DMS53 (cell line): Measurements from ENCODE around the gene LY9.

Experiments
- DNase-seq: peaks from one replicate; lab custom pipeline; 2025; lab: John Stamatoyannopoulos, UW

The LY9 gene, protein sequence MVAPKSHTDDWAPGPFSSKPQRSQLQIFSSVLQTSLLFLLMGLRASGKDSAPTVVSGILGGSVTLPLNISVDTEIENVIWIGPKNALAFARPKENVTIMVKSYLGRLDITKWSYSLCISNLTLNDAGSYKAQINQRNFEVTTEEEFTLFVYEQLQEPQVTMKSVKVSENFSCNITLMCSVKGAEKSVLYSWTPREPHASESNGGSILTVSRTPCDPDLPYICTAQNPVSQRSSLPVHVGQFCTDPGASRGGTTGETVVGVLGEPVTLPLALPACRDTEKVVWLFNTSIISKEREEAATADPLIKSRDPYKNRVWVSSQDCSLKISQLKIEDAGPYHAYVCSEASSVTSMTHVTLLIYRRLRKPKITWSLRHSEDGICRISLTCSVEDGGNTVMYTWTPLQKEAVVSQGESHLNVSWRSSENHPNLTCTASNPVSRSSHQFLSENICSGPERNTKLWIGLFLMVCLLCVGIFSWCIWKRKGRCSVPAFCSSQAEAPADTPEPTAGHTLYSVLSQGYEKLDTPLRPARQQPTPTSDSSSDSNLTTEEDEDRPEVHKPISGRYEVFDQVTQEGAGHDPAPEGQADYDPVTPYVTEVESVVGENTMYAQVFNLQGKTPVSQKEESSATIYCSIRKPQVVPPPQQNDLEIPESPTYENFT

DNA sequence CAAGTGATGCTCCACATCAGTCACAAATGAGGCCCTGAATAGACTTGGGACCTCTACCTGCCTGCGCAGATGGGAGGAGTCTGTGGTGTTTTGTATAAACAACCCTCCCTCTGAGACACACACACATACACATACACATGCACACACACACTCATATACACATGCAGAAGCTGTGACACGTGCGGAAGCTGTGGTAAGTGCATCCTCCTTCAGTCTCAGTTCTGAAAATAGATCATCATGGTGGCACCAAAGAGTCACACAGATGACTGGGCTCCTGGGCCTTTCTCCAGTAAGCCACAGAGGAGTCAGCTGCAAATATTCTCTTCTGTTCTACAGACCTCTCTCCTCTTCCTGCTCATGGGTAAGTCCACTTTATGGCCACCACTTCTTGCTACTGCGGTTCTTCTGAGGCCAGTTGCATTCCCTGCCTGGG, at the start of gene LY9:
Gene LY9 (plus strand): TSS at position 224 of the 433 bp plus-strand sequence. CDS start 14 bp downstream, at position 238.
- no peak for DNase-seq

DNA sequence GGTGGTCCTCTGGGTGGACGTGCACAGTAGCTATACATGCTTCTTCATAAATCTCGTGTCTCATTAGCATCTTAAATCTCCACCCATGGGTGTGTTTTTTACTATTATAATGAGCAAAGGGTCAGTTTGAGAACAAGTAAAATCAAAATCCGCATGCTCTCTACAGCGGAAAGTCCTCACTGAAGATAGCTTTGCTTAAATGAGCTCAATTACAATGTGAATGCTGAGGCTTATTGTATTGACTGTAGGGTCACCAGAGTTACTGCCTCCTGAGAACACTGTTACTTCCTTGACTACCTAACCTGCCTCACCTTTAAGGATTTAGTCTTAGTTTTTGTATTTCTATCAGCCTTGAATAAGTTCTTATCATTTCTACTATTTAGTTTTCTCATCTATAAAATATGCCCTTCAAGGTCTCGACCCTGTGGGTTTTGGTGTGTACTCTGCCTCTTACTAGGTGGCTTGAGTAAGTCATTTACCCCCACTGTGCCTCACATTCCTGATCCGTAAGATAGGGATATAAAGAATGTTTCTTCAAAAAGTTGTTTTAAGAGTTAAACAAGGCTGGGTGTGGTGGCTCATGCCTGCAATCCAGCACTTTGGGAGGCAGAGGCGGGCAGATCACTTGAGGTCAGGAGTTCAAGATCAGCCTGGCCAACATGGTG, 49.0 kb upstream of the LY9 start:
- DNase-seq = no peak

DNA sequence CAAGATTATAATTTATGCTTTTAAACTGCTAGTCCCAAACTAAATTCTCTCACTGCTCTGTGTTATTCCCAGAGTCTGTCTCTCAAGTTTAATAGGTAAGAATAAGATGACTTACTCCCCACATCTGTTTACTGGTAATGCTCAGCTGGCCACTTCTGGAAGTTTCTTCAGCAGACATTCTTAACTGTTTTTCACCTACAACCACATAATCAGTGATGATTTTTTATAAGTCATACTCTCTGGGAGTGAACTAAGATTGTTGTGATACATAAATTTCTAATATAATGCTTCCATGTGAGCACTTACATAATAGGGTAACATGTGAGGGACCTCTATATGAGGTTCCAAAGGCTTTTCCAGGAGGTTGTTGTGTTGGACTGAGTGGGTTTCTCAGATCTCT, 48.3 kb upstream of the LY9 start:
- no peak for DNase-seq

DNA sequence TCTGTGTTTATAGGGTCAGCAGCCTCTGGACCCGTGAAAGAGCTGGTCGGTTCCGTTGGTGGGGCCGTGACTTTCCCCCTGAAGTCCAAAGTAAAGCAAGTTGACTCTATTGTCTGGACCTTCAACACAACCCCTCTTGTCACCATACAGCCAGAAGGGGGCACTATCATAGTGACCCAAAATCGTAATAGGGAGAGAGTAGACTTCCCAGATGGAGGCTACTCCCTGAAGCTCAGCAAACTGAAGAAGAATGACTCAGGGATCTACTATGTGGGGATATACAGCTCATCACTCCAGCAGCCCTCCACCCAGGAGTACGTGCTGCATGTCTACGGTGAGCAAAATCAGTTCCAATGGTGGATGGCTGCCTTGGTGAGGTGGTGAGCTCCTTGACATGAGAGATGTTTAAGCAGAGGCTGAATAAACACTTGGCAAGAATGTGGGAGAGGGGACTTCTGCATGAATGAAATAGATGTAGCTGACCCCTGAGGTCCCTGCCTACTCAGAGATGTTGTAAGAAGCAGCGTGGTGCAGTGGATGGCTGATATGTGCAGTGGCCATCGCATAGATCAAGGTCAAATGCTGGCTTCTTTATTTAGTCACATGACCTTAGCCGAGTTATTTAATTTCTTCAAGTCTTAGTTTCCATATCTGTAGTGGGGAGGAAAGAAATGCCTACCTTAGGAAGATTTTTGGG, 47.6 kb upstream of the LY9 start:
- peak; percentile 31 for DNase-seq

DNA sequence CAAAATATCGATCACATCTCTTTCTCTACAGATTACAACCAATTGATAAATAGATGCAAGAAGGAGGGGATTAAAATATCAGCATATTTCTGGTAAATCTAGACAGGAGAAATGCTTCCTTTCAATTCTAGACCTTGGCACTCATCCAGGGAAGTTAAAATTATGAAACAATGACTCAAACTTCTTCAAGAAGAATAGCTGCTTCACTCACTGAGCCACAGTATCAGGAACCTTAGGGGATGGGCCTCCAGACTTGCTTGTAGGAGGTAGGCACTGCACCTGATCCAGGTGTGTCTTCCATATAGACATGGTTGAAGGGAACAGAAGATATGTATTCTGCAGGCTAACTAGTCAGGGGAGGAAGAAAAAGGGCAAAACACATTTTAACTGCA, 47.1 kb upstream of the LY9 start:
- DNase-seq = no peak

DNA sequence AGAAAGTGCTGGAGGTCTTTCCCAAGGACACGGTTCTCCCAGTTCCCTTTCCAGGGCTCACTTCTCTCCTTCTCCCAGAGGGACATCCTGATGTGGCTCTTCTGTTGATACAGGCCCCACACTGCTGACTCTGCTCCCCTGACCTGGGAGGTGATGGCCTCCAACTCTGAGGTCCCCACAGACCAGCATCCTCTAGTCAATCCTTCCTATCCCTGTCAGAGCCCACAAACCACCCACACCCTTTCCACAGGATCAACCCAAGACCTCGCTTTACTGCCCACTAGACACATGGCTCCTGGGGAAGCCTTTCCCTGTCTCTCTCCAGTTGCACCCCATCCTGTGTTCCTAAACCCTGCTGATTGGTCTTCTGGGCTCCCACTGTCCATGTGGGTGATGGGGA, 45.4 kb upstream of the LY9 start:
- DNase-seq = no peak

DNA sequence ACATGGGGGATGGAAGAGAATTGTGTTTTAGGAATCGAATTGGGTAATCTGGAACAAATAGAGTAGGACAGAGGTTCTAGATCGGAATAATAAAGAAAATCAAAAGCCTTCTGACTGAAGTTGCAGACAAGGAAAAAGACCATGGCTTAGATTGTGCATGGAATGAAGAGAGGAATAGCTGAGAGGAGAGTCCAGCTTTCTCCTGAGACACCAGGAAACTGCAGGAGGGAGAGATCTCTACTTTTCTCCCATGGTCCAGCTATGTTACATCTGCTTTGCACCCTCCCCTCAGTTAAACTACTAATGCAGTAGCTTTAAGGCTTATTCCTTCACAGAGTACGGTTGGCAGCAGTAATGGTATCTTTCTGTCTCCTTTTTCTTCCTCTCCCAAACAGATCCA, 43.6 kb upstream of the LY9 start:
- no peak for DNase-seq

DNA sequence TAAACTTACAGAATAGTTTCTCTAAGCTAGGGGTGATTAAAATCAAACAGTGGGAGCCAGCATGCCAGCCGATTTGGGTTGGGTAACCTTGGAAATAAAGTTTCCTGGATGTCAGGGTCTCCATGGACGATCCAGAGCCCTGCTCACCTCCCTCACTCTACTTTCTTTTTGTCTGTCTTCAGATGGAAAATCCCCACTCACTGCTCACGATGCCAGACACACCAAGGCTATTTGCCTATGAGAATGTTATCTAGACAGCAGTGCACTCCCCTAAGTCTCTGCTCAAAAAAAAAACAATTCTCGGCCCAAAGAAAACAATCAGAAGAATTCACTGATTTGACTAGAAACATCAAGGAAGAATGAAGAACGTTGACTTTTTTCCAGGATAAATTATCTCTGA, 43.0 kb upstream of the LY9 start:
- DNase-seq = no peak

DNA sequence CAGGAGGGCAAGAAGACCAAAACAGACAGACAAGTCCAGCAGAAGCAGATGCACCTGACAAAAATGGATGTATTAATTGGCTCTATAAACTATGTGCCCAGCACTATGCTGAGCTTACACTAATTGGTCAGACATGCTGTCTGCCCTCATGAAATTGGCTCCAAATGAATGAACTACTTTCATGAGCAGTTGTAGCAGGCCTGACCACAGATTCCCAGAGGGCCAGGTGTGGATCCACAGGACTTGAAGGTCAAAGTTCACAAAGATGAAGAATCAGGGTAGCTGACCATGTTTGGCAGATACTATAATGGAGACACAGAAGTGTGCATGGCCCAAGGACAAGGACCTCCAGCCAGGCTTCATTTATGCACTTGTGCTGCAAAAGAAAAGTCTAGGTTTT, 42.4 kb upstream of the LY9 start:
- DNase-seq = no peak

DNA sequence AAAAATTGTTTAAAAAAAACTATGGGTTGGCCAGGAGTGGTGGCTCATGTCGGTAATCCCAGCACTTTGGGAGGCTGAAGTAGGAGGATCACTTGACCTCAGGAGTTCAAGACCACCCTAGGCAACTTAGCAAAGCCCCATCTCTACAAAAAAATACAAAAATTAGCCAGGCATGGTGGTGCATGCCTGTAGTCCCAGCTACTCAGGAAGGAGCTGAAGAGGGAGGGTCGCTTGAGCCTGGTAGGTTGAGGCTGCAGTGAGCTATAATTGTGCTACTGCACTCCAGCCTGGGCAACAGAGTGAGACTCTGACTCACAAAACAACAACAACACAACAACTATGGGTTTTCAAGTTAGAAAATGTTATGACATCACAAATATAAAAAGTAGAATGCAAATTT, 40.5 kb upstream of the LY9 start:
- DNase-seq = no peak

DNA sequence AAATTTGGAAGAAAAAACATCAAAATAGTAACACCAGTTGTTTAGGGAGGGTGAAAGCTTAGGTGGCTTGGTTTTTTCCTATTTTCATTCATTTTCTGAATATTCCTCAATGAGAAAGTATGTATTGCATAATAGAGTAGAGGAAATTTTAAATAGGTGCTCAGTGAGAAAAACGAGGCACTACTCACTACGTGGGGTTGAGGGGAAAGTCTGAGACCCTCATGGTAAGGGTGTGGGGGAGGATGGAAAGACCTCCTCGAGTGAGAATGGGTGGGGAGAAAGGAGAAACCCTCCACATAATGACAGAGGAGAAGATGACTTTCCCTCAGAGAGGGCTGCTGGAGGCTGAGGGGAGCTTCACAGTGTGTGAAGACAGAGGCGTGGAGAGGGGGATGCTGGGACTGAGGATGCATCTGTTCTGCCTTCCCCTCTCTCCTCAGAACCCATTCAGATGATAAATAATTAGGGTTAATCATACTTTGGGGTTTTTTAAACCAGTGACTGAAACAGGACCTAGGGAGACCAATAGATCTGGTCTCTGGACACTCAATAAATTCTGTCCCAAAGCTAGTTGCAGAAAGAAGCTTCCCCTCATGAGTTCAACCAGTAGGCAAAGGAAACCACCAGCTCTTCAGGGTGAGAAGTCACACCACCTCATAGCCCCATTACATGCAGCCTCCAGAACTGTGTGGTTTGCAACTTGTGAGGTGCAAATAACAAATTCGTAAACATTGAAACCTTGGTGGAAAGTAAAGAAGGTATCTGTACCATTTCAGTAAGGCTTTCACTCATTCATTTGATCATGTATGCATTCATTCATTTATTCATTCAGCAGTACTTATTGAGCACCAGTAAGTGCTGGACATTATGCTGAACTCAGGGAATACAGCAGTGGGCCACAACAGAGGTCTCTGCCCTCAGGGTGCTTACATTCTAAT, 39.8 kb upstream of the LY9 start:
- DNase-seq = no peak

DNA sequence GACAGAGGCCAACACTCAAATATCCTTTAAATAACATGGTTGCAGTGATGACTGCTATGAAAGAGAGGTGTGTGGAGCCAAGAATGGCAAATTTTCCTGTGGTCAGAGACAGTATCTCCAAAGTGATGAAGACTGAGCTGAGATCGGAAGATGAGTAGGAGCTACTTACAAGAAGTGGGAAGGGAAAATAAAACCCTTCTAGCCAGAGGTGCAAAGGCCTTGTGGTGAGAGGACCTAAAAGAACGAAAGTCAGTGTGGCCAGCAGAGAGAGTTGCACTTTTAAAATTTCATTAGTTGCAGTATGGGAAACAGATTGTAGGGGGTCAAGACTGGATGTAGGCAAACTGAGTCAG, 39.1 kb upstream of the LY9 start:
- DNase-seq = no peak

DNA sequence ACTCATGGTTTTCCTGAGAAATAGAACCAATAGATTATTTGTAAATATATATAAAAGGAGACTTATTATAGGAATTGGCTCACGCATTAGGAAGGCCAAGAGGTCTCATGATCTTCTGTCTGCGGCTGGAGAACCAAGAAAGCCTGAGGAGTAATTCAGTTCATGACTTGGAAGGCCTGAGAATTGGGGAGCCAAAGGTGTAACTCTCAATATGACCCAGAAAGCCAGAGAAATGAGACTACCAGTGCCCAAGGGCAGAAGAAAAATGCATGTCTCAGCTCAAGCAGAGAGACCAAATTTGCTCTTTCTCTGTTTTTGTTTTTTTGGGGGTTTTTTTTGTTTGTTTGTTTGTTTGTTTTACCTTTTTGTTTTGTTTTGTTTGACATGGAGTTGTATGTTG, 37.5 kb upstream of the LY9 start:
- DNase-seq = no peak

DNA sequence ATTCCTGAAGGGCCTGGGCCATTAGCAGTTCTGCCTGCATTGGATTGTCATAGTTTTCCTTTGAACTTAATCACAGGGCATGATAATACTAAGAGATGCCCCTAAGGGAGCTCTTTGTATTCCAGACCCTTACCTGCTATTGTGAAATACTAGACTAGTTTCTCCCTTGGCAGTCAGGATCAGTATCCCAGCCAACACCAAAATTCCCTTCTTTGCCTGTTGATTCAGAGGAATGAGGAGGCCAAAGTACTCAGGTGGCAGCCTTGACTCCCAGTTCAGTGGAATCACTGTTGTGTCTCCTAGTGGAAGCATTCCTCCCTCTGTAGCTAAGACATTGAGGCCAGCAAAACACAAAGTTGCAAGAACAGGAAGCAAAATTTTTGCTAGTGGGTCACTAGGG, 36.2 kb upstream of the LY9 start:
- DNase-seq = no peak

DNA sequence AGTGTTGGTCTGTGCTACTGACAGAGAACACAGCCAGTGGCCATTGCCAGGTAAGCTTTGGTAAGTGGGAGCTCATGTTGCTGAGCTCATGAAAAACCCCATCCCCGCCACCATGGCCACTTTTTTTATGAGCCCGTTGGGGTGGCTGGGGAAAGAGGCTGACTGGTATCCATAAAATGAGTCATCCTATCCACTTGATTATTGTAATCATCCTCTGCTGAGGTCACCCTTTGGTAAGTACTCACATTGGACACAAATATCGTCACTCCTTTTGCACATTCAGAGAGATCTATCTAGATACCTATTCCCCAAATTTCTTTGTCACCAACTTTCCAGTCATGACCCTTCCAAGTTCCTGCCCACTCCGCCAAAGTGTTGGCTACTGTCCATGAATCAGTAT, 34.9 kb upstream of the LY9 start:
- DNase-seq = peak; percentile 27

DNA sequence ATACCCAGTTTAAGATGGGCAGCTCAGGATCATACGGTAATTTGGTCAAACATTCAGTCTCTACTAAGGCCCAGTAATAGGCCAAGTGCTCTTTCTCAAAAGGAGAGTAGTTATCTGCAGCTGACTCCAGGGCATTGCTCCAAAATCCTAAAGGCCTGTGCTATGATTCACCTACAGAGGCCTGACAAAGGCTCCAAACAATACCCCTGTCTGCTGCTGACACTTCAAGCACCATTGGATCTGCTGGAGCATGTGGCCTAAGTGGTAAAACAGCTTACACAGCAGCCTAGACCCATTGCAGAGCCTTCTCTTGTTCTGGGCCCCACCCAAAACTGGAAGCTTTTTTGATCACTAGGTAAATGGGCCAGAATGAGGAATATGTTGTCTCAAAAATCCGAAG, 34.1 kb upstream of the LY9 start:
- peak; percentile 6 for DNase-seq

DNA sequence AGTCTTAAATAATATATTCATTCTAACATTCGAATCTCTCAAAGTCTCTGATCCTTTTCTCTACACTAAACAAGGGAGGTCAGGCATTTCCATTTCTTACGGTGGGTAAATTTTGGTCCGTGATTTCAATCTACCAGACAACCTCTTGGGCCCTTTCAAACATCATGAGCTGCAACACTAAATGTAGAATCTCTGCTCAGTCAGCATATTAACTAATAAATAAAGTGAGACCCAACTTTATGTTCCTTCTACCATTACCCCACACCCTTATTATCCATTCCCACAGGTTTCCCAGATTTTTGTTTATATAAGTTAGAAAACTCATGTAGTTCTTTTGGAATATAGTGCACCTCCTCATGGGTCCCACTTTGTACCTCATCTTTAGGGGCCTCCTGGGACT, 32.0 kb upstream of the LY9 start:
- DNase-seq = no peak

DNA sequence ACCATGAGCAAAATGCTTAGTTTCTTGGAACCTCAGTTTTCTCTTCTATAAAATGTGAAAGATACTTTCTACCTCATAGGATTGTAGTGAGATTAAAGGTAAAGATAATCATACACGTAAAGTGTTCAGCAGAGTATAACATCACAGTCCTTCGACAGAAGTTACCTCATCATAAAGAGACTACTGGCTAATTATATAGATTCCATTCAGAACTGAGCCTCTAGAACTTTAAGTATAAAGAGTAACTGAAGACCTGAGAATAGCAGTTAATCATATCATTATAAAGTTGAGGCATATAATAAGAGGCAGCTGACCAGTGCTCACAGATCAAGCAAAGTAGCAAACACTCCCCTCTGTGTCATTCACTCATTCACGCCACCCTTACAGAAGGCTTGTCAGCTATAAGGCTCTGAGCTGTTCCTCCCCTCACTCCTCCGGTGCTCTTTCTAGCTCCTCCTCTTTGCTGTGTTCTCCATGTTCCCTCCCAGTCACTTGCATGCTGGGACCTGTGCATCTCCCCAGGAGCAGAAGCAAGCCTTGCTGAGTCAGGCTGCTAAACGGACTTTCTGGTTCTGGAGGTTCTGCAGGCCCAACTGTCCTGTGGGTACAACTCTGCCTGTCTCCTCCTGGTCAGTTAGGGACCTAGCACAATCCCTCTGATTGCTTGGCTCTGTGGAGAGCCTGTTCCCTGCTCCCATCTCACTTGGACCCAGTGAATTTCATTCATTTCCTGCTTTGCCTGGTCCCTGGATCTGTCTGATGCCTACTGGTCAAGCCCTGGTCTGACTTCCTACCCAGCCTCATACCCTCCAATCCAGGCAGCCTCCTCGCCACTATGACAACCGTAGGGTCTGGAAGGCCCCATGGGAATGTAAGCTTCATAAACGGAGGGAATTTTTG, 28.3 kb upstream of the LY9 start:
- peak; percentile 33 for DNase-seq

DNA sequence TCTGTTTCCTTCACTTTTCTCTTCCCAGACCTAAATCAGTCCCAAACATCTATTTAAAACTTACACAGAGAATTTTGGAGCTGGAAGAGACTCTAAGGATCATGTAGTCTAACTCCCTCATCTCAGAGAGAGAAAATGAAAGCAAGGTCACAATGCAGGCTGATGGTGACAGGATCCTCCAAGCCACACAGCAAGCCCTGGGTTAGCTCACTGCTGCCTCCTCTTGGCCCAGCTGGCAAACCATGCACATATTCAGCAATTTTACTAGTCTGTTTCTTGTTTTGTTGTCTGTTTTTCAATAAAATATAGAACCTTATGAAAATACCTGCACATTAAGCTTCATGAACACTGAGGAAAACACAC, 27.7 kb upstream of the LY9 start:
- DNase-seq = peak; percentile 40

DNA sequence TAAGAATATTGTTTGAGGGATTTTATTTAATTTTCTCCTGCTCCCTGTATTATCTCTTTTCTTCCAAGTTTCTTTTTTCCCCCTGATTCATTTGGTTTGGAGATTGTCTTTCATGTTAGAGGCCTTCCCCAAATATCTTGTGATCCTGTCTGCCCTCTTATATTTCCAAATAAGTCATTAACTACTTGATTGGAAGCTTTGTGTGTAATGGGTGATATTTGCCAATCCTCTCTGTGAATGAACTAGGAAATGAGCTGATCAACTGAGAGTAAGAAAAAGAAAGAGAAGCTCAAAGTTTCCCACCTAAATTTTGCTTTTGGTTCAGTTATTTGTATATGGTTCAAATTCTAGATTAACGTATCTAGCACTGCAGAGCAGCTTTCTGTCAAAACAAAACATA, 23.6 kb upstream of the LY9 start:
- DNase-seq = no peak

DNA sequence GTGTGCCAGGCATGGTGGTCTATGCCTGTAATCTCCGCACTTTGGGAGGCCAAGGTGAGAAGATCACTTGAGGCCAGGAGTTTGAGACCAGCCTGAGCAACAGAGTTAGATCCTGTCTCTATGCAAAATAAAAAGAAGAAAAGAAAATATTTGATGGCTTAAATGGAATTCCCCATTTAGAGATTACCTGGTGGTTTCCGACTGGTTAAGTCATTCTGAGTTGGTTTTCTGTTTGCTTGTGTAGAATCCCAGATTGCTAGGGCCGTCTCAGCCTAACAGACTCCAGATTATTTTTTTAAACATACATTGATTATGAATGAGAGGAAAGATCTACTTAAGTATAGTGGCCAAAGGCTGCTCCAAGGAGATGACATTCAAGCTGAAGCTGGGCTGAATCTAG, 22.9 kb upstream of the LY9 start:
- no peak for DNase-seq
